Measurements from ENCODE around the gene CHERP.

- TF ChIP-seq POLR2A (IDR thresholded peaks at IDR 0.05) (no peak), POLR2AphosphoS5 (IDR thresholded peaks at IDR 0.05; ENCODE audit: insufficient read depth in 1 of 2, low read depth in 1 of 2) (no peak)
- TF ChIP-seq, protein P1, sequence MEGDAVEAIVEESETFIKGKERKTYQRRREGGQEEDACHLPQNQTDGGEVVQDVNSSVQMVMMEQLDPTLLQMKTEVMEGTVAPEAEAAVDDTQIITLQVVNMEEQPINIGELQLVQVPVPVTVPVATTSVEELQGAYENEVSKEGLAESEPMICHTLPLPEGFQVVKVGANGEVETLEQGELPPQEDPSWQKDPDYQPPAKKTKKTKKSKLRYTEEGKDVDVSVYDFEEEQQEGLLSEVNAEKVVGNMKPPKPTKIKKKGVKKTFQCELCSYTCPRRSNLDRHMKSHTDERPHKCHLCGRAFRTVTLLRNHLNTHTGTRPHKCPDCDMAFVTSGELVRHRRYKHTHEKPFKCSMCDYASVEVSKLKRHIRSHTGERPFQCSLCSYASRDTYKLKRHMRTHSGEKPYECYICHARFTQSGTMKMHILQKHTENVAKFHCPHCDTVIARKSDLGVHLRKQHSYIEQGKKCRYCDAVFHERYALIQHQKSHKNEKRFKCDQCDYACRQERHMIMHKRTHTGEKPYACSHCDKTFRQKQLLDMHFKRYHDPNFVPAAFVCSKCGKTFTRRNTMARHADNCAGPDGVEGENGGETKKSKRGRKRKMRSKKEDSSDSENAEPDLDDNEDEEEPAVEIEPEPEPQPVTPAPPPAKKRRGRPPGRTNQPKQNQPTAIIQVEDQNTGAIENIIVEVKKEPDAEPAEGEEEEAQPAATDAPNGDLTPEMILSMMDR (IDR thresholded peaks at IDR 0.05), result no peak
These were observed 27.7 kb downstream of the CHERP start for GRCh38 chr19:16514383-16515019.
